Measurements from ENCODE around the gene DDI1.

- TF ChIP-seq CTCF (IDR thresholded peaks at IDR 0.05), result no peak
- TF ChIP-seq POLR2A (IDR thresholded peaks at IDR 0.05), result no peak
Observed at GRCh38 chr11:104011044-104011443, 25.4 kb upstream of the DDI1 start.

All from uterus (tissue), 2 donors.